Gastrocnemius medialis (tissue), 4 donors: Measurements from ENCODE around the gene CAMTA1.

Source experiments
- POLR2A ChIP-seq, 2 donors: fragments of 450-650 bp; IDR thresholded peaks; one replicate each; pipeline ENCODE4 v1.6.1; 2017; ENCODE audit warnings: antibody characterized with exemption in 2 of 2, mild to moderate bottlenecking in 2 of 2, moderate library complexity in 2 of 2
- TF ChIP-seq, protein P1 (sequence below), 5 experiments: fragments of 450-650 bp in 3 of 5; fragments of 200-600 bp in 2 of 5; sonication (generic) in 2 of 5; IDR thresholded peaks in 4 of 5; conservative IDR thresholded peaks in 1 of 5; 1 replicate in 4 of 5; 2 replicates in 1 of 5; pipeline ENCODE4 v1.5.1; 2016 to 2019; ENCODE audit warnings: antibody characterized with exemption in 5 of 5, mild to moderate bottlenecking in 3 of 5, moderate library complexity in 3 of 5

DNA sequence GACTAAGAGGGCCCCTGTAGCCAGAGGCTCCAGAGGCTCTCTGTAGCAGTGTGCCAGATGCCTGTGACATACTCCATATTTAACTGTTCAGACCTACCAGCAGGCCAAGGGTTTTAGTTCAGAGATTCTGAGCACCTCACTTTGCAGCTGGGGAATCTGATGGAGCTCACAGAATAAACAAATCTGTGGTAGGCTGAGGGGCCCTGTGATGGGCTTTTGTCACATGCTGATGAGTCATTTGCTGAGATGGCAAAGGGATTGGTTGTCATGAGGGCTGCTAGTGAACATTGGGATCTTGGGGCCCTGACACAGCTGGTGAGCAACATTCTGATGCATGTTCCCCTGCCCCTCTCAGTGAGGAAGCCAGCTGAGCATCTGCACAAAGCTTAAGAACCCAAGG lies 482.2 kb downstream of the CAMTA1 start:
- no peak for TF ChIP-seq POLR2A (IDR thresholded peaks at IDR 0.05)
- TF ChIP-seq, protein P1, sequence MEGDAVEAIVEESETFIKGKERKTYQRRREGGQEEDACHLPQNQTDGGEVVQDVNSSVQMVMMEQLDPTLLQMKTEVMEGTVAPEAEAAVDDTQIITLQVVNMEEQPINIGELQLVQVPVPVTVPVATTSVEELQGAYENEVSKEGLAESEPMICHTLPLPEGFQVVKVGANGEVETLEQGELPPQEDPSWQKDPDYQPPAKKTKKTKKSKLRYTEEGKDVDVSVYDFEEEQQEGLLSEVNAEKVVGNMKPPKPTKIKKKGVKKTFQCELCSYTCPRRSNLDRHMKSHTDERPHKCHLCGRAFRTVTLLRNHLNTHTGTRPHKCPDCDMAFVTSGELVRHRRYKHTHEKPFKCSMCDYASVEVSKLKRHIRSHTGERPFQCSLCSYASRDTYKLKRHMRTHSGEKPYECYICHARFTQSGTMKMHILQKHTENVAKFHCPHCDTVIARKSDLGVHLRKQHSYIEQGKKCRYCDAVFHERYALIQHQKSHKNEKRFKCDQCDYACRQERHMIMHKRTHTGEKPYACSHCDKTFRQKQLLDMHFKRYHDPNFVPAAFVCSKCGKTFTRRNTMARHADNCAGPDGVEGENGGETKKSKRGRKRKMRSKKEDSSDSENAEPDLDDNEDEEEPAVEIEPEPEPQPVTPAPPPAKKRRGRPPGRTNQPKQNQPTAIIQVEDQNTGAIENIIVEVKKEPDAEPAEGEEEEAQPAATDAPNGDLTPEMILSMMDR (IDR thresholded peaks at IDR 0.05 in 4 of 5, conservative IDR thresholded peaks at IDR 0.05 in 1 of 5): no peak
